Thyroid gland (tissue), 4 donors: Measurements from ENCODE around the gene RNASET2. TPM values are rescaled to one million over a fixed set of nuclear protein-coding genes. Genes with fewer than 3 reads are reported as not detected.
A peak's percentile ranks its signal among the peaks of the same experiment; 100 is the strongest.

Source experiments
- DNase-seq, 2 donors: peaks; one replicate each; pipeline ENCODE4 v3.0.0-alpha.2; 2019
- H3K27ac ChIP-seq, 3 donors: fragments of 200-600 bp; sonication (generic); 1 replicate in 2 of 3; 2 replicates in 1 of 3; pipeline ENCODE4 v1.5.1; 2016 to 2019; ENCODE audit warnings: mild to moderate bottlenecking in 1 of 3, moderate library complexity in 1 of 3
- H3K27me3 ChIP-seq: fragments of 200-600 bp; sonication (generic); one replicate; pipeline ENCODE4 v1.5.1; 2019
- H3K36me3 ChIP-seq, 2 donors: fragments of 200-600 bp; sonication (generic); one replicate each; pipeline ENCODE4 v1.5.1; 2016 to 2019
- H3K4me1 ChIP-seq, 2 donors: fragments of 200-600 bp; sonication (generic); one replicate each; pipeline ENCODE4 v1.5.1; 2017 to 2019
- H3K4me3 ChIP-seq, 3 donors: fragments of 200-600 bp; sonication (generic); replicated peaks in 1 of 3; 1 replicate in 2 of 3; 2 replicates in 1 of 3; pipeline ENCODE4 v1.5.1; 2016; ENCODE audit warnings: mild to moderate bottlenecking in 1 of 3
- H3K9me3 ChIP-seq: fragments of 200-600 bp; sonication (generic); one replicate; pipeline ENCODE4 v1.5.1; 2017
- CTCF ChIP-seq, 6 experiments: fragments of 200-600 bp in 3 of 6; fragments of 450-650 bp in 3 of 6; sonication (generic) in 3 of 6; IDR thresholded peaks; one replicate each; pipeline ENCODE4 v1.5.1; 2016 to 2019; ENCODE audit warnings: antibody characterized with exemption in 6 of 6, mild to moderate bottlenecking in 2 of 6, inconsistent platforms in 1 of 6, moderate library complexity in 1 of 6
- POLR2A ChIP-seq, 2 donors: fragments of 450-650 bp; IDR thresholded peaks; one replicate each; pipeline ENCODE4 v1.6.1; 2017; ENCODE audit warnings: antibody characterized with exemption in 2 of 2, mild to moderate bottlenecking in 2 of 2, moderate library complexity in 1 of 2
- WGBS, 2 donors: methylation state at CpG; one replicate each; pipeline ENCODE4 v1.1.5; 2017; 5-methylcytosine and 5-hydroxymethylcytosine counted together
- intact Hi-C: fragments of 100-400 bp; cut with DNase I; formaldehyde crosslinking; loops from one replicate; pipeline ENCODE4 v1.15.1; 2023
- total RNA-seq, 4 donors: library from RNA; depleted of rRNA; stranded (reverse); fragments of >200 nt; gene quantifications; one replicate each; pipeline ENCODE4 v1.2.3, GENCODE V29; 2016

Gene RNASET2
- total RNA-seq, 4 donors from 2014 or later = 51.6 to 138 (median 109) TPM

DNA sequence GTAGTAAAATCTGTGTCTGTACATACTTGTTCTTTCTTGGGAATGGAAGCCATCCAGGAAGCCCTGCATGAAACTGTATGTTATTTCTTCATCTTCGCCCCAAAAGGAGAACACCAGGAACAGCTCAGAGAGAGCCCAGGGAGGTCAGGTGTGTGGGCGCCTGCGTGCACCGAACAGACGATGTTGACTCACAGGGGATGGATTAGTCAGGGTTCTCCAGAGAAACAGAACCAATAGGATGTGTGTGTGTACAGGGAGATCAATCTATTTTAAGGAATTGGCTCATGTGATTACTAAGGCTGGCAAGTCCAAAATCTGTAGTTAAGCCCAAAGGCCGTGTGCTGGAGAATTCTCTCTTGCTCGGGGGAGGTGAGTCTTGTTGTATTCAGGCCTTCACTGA is 45.7 kb downstream of the RNASET2 start:
- no peaks in the 10 kb centered on the region for H3K36me3 ChIP-seq
- no peak overlapping the region for H3K4me3 ChIP-seq
- H3K27me3 ChIP-seq = no peaks in the 10 kb centered on the region
- intact Hi-C loops = no loop called here
- H3K4me1 ChIP-seq = peaks cover 4 to 5% of the 10 kb centered on the region in 2 donors
- TF ChIP-seq POLR2A (IDR thresholded peaks at IDR 0.05) (no peak), CTCF (IDR thresholded peaks at IDR 0.05) (no peak)
- 88 to 96% methylated on average over 7 of the region's 7 CpGs for WGBS, 2 donors
- H3K9me3 ChIP-seq = no peaks in the 10 kb centered on the region
- no peak for DNase-seq
- H3K27ac ChIP-seq = no peak overlapping the region

- 64 to 77% methylated on average over 2 of the region's 2 CpGs for WGBS, 2 donors
- TF ChIP-seq POLR2A (IDR thresholded peaks at IDR 0.05) (no peak), CTCF (IDR thresholded peaks at IDR 0.05) (no peak)
- DNase-seq = no peak
- H3K4me1 ChIP-seq = peaks cover 4 to 5% of the 10 kb centered on the region in 2 donors
- no peak overlapping the region for H3K27ac ChIP-seq
- H3K9me3 ChIP-seq = no peaks in the 10 kb centered on the region
- H3K4me3 ChIP-seq = no peak overlapping the region
- H3K27me3 ChIP-seq = no peaks in the 10 kb centered on the region
- intact Hi-C loops = no loop called here
- no peaks in the 10 kb centered on the region for H3K36me3 ChIP-seq
These were observed 47.5 kb downstream of the RNASET2 start for GRCh38 chr6:166908811-166909210.

DNA sequence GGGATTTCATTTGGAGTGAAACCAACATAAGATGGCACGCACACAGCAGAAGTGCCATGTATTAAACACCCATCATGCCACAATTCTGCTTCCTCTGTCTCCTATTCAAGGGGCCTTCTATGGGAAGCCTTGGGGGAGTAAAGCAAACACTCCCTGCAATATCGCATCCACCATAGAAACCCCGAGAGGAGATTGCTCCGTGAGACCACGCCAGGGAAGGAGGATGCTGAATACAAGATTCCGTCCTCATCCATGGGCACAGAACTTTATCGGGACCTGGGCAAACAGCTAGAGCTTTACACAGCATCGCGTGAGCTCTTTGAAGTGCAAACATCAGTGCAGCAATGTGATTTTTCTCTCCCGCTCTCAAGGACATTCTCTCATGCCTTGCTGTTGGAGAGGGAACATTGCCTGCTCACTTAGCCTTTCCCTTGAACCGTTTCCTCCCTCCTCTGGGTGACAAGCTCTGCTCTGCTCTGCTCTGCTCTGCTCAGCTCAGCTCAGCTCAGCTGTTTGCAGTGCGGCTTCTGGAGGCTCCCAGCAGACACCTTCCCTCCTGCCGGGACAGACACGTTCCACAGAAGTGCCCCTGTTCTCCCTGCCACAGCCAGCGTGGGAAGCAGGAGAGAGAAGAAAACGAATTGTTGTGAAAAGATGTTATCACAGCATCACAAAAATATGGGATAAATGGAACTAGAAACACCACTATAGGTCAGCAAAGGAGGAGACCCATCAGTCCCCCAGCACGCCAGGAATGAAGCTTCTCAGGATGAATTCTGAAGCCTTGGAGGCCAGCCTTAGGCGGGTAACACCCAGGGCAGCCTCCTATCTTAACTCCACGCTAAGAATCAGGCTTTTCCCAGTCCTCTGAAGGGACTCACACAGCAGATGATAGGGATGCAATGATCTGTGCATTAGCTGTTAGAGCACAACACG is 48.2 kb downstream of the RNASET2 start:
- Histone ChIP-seq H3K27me3 (no peaks in the 10 kb centered on the region), H3K27ac (peak overlapping the region in 1 of 3 donors; percentile 12), H3K36me3 (no peaks in the 10 kb centered on the region), H3K9me3 (no peaks in the 10 kb centered on the region), H3K4me3 (no peak overlapping the region), H3K4me1 (peaks cover 4 to 5% of the 10 kb centered on the region in 2 donors)
- TF ChIP-seq POLR2A (IDR thresholded peaks at IDR 0.05) (peak in 1 of 2 donors; percentile 14), CTCF (IDR thresholded peaks at IDR 0.05) (no peak)
- peak; percentile 53 to 64 for DNase-seq
- WGBS, 2 donors = 61 to 62% methylated on average over 17 to 20 of the region's 20 CpGs
- intact Hi-C loops = no loop called here

DNA sequence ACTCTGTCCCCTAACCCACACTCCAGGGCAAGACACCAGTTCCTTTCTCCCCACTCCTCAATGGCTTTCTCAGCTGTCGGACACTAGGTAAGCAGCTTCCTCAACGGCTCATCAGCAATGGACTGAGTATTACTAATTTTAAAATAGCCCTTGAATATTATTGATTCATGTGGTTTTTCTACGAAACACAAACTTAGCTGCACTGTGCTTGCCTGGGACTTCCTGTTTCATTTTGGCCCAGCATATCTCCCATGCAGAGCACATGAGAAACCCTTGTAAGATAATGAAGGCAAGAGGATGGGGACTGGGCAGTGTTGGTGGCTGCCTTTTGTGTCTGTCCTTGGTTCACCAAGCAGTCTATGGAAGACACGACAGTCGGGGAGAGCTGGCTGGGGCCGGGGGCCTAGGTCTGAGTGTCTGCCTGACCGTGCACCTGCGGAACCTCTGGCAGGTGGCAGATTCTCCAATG is 48.9 kb downstream of the RNASET2 start:
- no peak for DNase-seq
- TF ChIP-seq CTCF (IDR thresholded peaks at IDR 0.05) (no peak), POLR2A (IDR thresholded peaks at IDR 0.05) (no peak)

More for the DNA sequence above, 48.9 kb downstream of the RNASET2 start:
- H3K27me3 ChIP-seq = no peaks in the 10 kb centered on the region
- peaks cover 4 to 5% of the 10 kb centered on the region in 2 donors for H3K4me1 ChIP-seq
- intact Hi-C loops = no loop called here
- no peak overlapping the region for H3K27ac ChIP-seq
- no peak overlapping the region for H3K4me3 ChIP-seq
- no peaks in the 10 kb centered on the region for H3K36me3 ChIP-seq
- H3K9me3 ChIP-seq = no peaks in the 10 kb centered on the region
- WGBS, 2 donors = 87 to 88% methylated on average over 6 to 8 of the region's 8 CpGs
